GM18507 (cell line): ENCODE measurements around the gene NUTF2.
"Not testable (repeated sequence)": the region's sequence is repeated elsewhere in the genome, so short reads cannot be mapped to it uniquely, and the experiment has no call there.

Experiments
- DNase-seq: peaks from one replicate; pipeline ENCODE4 v3.0.0; 2011; ENCODE audit warnings: low read depth; ENCODE audit not compliant: insufficient read length; ENCODE audit errors: extremely low spot score
- FAIRE-seq: peaks from 2 replicates; lab custom pipeline; 2011; peaks lifted over from hg19 to GRCh38; lab: Jason Lieb, UNC

Gene NUTF2

DNA sequence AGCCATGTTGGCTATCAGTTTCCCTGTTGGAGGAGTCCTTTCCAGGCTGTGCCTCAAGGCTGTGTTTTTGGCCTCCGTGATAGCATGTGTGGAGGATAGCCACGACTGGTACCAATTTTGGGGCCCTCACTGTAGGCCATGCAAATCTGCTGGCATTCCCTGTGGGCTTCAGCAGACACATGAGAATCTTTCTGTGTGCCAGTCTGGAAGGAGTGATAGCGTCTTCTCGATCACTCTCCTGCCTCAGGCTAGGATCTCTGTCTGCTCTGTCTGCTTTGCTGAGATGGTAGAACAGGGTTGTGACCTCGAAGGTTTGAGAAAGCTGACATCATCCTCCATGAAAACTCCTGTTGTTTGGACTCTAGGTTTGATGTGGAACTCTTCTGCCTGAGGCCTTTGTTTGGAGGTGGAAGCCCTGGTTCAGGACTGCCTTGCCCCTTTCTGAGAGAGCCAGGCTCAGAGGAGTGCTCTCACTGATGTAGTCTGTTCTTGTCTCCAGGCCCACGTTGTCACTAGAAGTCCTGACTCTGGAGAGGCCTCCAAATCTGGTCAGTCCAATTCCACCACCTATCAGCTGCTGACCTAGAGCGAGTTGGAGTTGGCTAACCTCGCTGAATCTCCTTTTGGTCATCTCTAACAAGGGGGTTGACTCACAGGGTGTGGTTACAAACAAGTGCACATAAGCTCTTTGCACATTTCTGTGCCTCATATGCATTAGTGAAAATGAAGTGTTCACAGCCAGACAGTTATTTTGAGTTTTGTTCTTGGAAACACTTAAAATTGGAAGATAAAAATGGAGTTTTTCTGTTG, 14.1 kb downstream of the NUTF2 start:
- DNase-seq (no peak), FAIRE-seq (no peak)

DNA sequence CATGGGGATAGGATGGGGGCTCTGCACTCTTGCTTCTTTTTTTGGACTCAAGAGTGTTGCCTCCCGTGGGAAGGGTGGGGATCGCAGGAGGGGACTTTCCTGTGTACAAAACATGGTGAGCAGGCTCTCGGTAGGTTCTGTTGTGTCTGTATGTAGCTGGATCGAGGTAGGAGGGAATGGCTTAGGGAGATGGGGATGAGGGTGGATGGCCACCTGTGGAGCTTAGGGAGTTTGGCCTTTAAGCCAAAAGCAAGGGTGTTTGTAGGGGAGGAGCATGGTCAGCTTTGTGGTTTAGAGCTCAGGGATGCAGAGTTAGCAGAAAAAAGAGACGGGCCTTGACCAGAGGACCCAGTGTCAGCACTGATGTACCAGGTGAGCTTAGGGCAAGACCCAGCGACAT, 15.1 kb downstream of the NUTF2 start:
- DNase-seq (no peak), FAIRE-seq (no peak)

DNA sequence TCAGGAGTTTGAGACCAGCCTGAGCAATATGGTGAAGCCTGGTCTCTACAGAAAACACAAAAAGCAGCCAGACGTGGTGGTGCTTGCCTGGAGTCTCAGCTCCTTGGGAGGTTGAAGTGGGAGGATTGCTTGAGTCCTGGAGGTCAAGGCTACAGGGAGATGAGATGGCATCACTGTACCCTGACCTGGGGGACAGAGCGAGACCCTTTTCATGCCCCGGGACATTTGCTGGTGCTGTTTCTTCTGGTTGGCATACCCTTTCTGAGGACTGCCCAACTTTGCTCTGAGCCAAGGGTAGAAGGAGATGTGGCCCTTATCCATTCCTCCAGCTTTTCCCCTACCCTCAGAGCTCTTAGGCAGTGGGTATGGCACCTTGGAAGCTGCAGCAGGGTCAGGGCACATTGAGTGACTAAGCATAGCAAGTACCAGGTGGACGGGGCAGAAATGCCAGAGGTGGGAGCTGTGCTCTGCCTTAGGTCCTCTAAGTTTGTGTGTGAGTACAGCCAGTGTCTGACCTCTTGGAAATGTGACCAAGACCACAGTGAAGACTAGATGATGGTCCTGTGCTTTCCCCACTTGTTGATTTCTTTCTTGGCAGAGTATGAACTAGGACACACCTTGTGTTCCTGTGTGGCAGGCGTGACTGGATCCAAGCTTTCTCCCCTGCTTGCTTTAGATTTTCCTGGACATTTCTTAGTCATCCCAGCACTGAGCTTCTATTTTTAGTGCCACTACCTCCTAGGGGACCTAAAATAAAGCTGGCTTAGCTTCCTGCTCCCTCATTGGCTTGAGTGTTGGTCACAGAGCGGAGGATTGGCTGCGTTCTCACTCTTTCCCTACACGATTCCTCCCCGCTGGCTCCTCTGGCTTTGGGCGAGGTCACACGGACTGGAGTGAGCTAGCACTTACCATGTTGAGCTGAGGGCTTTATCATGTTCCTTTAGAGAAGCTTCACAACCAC, 16.2 kb downstream of the NUTF2 start:
- FAIRE-seq (no peak), DNase-seq (no peak)

DNA sequence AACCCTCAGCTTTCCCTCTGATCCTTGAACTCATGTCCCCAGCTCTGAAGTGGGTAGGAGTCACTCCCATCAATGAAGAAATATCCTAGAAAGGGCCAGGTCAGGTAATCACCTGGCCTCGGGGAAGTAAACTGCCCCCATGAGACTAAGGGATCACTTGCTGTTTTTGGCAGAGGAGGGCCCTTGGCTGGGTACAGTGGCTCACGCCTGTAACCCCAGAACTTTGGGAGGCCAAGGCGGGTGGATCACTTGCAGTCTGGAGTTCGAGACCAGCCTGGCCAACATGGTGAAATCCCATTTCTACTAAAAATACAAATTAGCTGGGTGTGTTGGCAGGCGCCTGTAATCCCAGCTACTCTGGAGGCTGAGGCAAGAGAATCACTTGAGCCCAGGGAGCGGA, 17.3 kb downstream of the NUTF2 start:
- not testable (repeated sequence) for DNase-seq, FAIRE-seq

DNA sequence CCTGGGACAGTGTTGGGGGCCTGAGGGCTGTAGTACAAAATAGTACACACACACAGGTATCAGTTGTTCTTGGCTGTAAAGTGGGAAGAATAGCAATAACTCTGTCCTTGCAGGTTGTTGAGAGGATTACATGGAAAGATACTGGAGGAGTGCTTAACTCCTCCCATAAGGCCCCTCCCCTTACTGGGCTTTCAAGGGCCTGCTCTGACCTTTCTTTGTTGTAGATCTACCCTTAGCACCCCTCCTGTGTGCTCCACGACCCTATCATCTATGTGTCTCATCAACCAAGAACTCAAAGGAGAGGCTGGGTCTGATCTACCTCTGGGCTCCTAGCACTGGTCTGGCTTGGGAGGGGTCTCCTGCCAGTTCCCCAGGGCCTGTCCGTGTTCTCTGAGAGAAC, 17.9 kb downstream of the NUTF2 start:
- DNase-seq, result no peak
- no peak for FAIRE-seq

DNA sequence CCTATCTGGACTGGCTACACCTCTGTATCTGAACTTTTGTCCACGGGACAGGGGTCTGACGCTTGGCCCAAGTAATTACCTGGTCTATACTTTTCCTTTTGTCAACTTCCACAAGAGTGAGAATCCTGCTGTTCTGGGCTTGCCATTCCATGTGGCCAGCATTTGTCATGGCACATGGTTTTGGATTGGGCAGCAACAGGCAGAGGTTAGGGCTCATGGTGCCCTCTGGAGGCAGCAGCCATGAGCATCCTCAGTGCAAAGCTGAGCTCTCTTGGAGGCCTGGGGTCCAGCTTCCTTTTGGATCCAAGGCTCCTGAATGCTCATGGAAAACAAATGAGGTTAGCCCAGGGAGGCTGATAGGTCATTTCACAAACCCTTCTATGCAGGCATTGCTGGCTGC, 18.6 kb downstream of the NUTF2 start:
- DNase-seq (no peak), FAIRE-seq (no peak)

DNA sequence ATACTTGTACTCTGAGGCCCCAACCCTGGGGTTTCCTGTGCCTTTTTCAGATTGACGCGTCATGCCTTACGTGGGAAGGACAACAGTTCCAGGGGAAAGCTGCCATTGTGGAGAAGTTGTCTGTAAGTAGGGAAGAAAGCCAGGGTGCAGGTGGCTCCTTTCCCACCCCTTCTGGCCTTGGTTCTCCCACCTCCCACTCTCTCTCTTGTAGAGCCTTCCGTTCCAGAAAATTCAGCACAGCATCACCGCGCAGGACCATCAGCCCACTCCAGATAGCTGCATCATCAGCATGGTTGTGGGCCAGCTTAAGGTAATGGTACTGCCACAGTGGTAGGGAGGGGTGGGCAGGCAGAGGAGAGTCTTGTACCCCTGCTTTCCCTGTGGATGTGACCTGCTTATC, 21.6 kb downstream of the NUTF2 start:
- FAIRE-seq (no peak), DNase-seq (no peak)

DNA sequence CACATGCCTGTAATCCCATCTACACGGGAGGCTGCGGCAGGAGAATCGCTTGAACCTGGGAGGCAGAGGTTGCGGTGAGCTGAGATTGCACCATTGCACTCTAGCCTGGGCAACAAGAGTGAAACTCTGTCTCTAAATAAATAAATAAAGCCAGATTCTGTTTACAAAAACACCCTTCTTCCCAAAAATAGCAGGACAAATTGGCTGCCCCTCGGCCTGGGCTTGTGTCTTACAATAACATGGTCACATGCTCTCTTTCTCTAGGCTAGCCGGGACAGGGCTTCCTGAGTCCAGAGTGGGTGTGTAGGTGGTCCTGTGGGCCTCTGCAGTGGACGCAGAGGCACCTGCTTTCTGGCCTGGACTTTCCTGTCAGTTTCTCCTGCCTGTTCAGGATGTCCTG, 22.9 kb downstream of the NUTF2 start:
- no peak for DNase-seq
- FAIRE-seq, result no peak

DNA sequence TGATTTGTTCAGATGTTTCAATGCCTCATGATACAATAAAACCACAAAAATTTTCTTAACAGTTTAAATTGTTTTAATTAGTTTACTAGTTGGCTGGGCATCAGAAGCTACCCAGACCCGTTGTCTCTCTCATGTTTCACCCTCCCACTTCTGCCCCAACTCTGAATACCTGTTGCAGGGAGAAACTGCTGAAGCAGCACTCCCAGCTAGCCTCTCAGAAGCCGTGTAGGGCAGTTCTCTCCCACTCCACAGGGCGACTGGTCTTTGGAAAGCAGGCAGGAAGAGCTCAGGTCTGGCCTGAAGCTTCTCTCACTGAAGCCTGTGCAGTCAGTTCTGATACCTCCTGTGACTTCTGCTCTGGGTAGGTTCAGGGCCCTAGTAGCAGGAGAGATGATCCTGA, 24.5 kb downstream of the NUTF2 start:
- FAIRE-seq (no peak), DNase-seq (no peak)

DNA sequence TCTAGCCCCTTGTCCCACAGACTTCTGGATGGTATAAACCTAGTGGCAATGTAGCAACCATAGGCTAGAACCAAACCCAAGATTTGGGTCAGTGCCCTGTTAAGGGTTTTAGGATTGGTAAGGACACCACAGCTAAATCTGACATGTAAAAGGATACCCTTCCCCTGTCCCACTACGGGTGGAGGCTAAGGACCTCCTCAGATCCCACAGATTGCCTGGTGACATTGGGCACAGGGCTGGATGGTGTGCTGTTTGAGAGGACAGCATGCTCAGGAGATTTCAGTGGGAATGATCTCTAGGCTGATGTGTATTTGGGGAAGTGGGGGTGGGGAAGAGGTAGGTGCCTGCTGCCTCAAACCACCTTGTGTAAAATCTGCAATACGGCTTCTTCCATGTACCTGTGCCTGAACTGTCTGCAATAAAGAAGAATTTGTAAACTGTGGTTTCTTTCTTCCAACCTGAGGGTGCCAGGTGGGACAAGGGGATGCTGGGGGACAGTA, 25.4 kb downstream of the NUTF2 start:
- FAIRE-seq (no peak), DNase-seq (no peak)

DNA sequence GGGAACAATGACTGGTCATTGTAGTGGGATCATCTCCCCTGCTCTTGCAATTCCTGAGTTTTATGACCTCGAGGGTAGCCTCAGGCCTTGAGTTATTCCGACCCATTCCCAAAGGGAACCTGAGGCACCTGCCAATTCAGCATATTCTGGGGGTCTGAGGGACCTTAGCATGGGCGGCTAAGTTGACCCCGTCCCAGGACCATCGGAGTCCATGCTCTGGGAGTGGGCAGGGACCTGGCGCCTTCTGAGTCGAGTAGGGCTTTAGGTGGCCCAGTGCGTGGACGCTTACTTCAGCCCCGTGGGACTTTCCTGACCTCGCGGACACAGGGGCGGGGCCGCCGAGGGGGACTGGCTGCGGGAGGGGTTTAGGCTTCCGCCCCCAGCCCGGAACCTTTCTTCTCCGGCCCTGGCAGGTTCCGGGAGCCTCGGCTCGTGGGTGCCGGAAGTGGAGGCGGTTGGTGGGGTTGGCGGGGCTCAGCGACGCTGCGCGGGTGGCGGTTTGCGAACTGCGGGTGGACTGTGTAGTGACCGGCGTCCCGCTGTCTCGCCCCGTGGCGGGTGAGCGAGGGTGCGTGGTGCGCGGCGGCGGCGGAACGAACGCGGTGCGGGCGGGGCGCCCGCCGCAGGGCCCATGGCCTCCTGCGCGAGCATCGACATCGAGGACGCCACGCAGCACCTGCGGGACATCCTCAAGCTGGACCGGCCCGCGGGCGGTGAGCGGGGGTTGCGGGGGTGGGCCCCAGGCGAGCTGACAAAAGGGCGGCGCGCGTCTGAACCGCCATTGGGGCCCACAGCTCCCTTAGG, 26.1 kb downstream of the NUTF2 start, which contains the start of gene EDC4:
Gene EDC4, plus strand, starts transcription at position 422 of the 804 bp plus-strand sequence. Its CDS starts 210 bp downstream, at position 632.
- peak; percentile 94 for DNase-seq
- peak; percentile 84 for FAIRE-seq

DNA sequence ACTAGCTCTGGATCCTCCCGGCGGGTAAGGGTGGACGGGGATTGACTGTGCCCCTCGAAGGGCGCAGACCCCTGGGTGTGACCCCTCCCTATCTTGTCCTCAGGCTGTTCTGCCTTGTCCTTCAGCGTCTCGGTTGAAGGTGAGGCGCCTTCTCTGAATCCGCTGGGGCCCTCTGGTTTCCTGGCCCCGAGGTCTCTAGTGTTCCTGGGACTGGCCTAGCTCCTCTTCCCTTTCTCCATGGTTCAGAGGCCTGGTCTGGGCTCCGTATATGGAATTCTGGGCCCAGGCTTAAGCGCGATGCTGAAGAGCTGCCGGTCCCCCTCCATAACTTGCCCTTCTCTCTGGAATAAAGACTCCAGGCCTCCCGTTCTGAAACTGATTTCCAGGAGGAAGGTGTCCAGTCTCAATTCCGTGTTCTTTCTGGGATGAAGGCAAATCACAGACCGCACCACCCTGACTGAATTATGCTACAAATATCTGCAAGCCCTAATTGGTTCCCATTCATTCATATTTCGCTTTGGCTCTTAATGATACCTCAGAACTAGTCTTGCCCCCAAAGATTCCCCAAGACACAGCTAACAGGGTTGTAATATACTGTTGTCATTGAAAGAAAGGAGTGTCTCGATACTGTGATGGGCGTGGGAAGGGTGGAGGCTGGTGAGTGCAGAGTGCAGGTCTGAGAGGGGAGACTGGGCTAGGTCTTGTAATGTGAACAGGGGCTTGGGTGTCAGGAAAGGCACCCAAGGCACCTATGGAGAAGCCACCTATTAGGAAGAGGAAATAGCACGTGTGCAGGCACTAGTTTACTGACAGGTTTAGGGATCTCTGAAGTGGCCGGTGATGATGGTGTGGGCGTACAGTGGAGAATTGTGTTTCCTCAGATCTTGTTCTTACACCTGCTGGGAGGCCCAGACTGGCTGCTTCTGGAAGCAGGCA, 27.0 kb downstream of the NUTF2 start:
- no peak for FAIRE-seq
- DNase-seq, result no peak

DNA sequence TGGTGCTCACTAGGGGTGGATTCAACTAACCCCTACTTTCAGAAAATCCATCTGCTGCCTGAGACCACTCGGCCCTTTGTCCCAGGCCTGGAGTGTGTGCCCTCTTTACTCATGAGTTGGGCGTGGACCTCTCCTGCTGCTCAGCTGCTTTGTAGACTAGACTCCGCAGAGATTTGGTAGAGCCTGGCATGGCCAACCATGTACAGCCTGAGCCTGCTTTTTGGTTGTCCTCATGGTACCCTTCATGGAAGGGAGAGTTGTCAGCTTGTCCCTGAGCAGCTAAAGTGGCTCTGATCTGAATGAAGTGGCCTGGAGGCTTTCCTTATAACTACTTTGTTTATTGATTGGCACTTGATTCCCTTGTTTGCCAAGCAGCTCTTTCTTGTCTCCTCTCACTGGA, 27.6 kb downstream of the NUTF2 start:
- no peak for DNase-seq
- no peak for FAIRE-seq

DNA sequence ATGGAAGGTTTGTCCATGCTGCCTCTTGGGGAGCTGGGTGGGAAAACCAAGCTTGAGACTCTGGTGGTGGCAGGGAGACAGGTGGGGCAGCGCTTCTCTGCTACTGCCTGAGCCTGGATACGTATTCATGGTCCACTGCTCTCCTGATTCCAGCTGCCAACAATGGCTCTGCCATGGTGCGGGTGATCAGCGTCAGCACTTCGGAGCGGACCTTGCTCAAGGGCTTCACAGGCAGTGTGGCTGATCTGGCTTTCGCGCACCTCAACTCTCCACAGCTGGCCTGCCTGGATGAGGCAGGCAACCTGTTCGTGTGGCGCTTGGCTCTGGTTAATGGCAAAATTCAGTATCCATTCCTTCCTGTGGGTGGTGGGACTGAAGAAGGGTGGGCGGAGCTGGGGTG, 30.3 kb downstream of the NUTF2 start:
- DNase-seq (no peak), FAIRE-seq (no peak)

DNA sequence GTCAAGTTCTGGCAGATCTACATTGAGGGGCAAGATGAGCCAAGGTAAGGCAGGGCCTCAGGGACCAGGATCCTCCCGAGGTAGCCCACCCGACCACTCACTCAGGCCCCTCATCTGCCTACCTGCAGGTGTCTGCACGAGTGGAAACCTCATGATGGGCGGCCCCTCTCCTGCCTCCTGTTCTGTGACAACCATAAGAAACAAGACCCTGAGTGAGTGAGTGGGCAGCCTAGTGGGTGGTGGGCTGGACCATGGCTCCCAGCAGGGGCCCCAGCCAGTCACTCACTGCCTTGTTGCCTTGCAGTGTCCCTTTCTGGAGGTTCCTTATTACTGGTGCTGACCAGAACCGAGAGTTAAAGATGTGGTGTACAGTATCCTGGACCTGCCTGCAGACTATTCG, 31.5 kb downstream of the NUTF2 start:
- no peak for FAIRE-seq
- no peak for DNase-seq

DNA sequence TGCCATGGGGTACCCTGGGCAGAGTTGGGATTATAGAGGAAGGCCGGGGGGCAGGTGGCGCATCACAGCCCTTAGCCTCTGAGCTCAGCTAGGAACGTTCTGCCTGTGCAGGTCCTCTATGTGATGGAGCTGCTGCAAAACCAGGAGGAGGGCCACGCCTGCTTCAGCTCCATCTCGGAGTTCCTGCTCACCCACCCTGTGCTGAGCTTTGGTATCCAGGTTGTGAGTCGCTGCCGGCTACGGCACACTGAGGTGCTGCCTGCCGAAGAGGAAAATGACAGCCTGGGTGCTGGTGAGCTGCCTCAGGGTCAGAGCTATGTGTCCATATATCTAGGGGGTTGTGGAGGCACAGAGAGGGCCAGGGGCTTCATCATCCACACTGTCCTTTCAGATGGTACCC, 32.1 kb downstream of the NUTF2 start:
- no peak for DNase-seq
- no peak for FAIRE-seq

DNA sequence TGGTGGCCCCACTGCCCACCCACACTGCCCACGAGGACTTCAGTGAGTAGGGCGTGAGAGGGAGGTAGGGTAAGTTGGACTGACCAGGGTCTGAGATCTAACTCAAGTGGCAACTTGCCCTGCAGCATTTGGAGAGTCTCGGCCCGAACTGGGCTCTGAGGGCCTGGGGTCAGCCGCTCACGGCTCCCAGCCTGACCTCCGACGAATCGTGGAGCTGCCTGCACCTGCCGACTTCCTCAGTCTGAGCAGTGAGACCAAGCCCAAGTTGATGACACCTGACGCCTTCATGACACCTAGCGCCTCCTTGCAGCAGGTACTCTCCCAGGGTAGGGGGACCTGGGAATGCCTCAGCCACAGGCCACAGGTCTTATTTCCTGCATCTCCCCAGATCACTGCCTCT, 32.7 kb downstream of the NUTF2 start:
- DNase-seq (no peak), FAIRE-seq (no peak)

DNA sequence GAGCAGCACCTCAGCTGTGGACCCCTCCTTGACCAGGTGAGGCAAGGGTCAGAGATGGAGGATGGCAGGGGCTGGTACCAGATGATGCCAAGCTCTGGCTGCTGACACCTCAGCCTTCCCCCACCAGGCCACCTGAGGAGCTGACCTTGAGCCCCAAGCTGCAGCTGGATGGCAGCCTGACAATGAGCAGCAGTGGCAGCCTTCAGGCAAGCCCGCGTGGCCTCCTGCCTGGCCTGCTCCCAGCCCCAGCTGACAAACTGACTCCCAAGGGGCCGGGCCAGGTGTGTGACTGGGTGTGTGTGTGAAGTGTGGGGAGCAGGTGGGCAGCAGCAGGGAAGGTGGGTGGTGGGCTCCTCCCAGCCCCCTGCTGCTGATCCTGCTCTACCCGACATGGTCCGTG, 33.2 kb downstream of the NUTF2 start:
- no peak for DNase-seq

DNA sequence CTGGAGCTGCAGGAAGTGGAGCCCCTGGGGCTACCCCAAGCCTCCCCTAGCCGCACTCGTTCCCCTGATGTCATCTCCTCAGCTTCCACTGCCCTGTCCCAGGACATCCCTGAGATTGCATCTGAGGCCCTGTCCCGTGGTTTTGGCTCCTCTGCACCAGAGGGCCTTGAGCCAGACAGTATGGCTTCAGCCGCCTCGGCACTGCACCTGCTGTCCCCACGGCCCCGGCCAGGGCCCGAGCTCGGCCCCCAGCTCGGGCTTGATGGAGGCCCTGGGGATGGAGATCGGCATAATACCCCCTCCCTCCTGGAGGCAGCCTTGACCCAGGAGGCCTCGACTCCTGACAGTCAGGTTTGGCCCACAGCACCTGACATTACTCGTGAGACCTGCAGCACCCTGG, 33.9 kb downstream of the NUTF2 start:
- FAIRE-seq (no peak), DNase-seq (no peak)

More for the DNA sequence above, 33.2 kb downstream of the NUTF2 start:
- FAIRE-seq, result no peak
